Trophoblast cell (in vitro differentiated cells and primary cell): ENCODE data around the gene FKTN.

ENCODE experiments used
- DNase-seq, 2 donors: peaks; one replicate each; pipeline ENCODE4 v3.0.0-alpha.2; 2016
- H2AFZ ChIP-seq: 2 replicates; pipeline ENCODE4 v1.6.1; 2013; ENCODE audit warnings: low read length, moderate library complexity, mild to moderate bottlenecking; ENCODE audit not compliant: insufficient read depth, poor library complexity
- H2AK5ac ChIP-seq: 2 replicates; pipeline ENCODE4 v1.6.1; 2013; ENCODE audit warnings: mild to moderate bottlenecking, low read length
- H2BK120ac ChIP-seq: 2 replicates; pipeline ENCODE4 v1.6.1; 2013; ENCODE audit warnings: low read length, mild to moderate bottlenecking, moderate library complexity; ENCODE audit not compliant: insufficient read depth, poor library complexity
- H2BK12ac ChIP-seq: 2 replicates; pipeline ENCODE4 v1.6.1; 2013; ENCODE audit warnings: mild to moderate bottlenecking, low read length, moderate library complexity
- H2BK5ac ChIP-seq: 2 replicates; pipeline ENCODE4 v1.6.1; 2013; ENCODE audit warnings: low read length, low read depth, moderate library complexity, mild to moderate bottlenecking; ENCODE audit not compliant: poor library complexity
- H3K14ac ChIP-seq: 2 replicates; pipeline ENCODE4 v1.6.1; 2013; ENCODE audit warnings: mild to moderate bottlenecking, low read length
- H3K18ac ChIP-seq: 2 replicates; pipeline ENCODE4 v1.6.1; 2013; ENCODE audit warnings: mild to moderate bottlenecking, low read length
- H3K23ac ChIP-seq: 2 replicates; pipeline ENCODE4 v1.6.1; 2013; ENCODE audit warnings: low read length
- H3K27ac ChIP-seq: 2 replicates; pipeline ENCODE4 v1.5.1; 2013; ENCODE audit warnings: low read depth, mild to moderate bottlenecking, inconsistent platforms, low read length, moderate library complexity
- H3K27me3 ChIP-seq: 2 replicates; pipeline ENCODE4 v1.6.1; 2013; ENCODE audit warnings: inconsistent platforms, mild to moderate bottlenecking, low read length, moderate library complexity; ENCODE audit not compliant: insufficient read depth
- H3K36me3 ChIP-seq, 2 experiments: 1 replicate in 1 of 2; 2 replicates in 1 of 2; pipeline ENCODE4 v1.6.1; 2013; ENCODE audit warnings: low read length in 2 of 2, mild to moderate bottlenecking in 2 of 2, moderate library complexity in 1 of 2; ENCODE audit not compliant: insufficient read depth in 2 of 2, control insufficient read depth in 1 of 2
- H3K4ac ChIP-seq: 2 replicates; pipeline ENCODE4 v1.6.1; 2013; ENCODE audit warnings: low read depth, mild to moderate bottlenecking, low read length, moderate library complexity
- H3K4me1 ChIP-seq, 2 experiments: 1 replicate in 1 of 2; 2 replicates in 1 of 2; pipeline ENCODE4 v1.6.1; 2013; ENCODE audit warnings: low read length in 2 of 2, mild to moderate bottlenecking in 2 of 2, moderate library complexity in 1 of 2; ENCODE audit not compliant: insufficient read depth in 2 of 2, control insufficient read depth in 1 of 2
- H3K4me2 ChIP-seq: 2 replicates; pipeline ENCODE4 v1.6.1; 2013; ENCODE audit warnings: inconsistent platforms, mild to moderate bottlenecking, low read length, moderate library complexity
- H3K4me3 ChIP-seq: 2 replicates; pipeline ENCODE4 v1.5.1; 2013; ENCODE audit warnings: mild to moderate bottlenecking, low read depth, low read length, inconsistent platforms
- H3K79me1 ChIP-seq: one replicate; pipeline ENCODE4 v1.6.1; 2013; ENCODE audit warnings: low read length
- H3K79me2 ChIP-seq: 2 replicates; pipeline ENCODE4 v1.6.1; 2013; ENCODE audit warnings: low read length, mild to moderate bottlenecking; ENCODE audit not compliant: control insufficient read depth, insufficient read depth, poor library complexity
- H3K9ac ChIP-seq: 2 replicates; pipeline ENCODE4 v1.6.1; 2013; ENCODE audit warnings: mild to moderate bottlenecking, low read length
- H3K9me3 ChIP-seq: 2 replicates; pipeline ENCODE4 v1.6.1; 2013; ENCODE audit warnings: low read depth, mild to moderate bottlenecking, control low read depth, inconsistent platforms, low read length; ENCODE audit not compliant: insufficient read depth
- H4K12ac ChIP-seq: 2 replicates; pipeline ENCODE4 v1.6.1; 2013; ENCODE audit warnings: low read depth, mild to moderate bottlenecking, low read length, moderate library complexity
- H4K8ac ChIP-seq: 2 replicates; pipeline ENCODE4 v1.6.1; 2013; ENCODE audit warnings: low read depth, mild to moderate bottlenecking, low read length, moderate library complexity
- H4K91ac ChIP-seq: one replicate; pipeline ENCODE4 v1.6.1; 2013; ENCODE audit warnings: low read depth, mild to moderate bottlenecking, low read length, moderate library complexity
- WGBS: extraction: QIAGEN DNeasy Blood & Tissue Kit; methylation state at CpG from one replicate; pipeline ENCODE4 v1.1.7; 2013; ENCODE audit warnings: missing lambda C conversion rate; ENCODE audit not compliant: insufficient read length, insufficient coverage; ENCODE audit errors: extremely low coverage; 5-methylcytosine and 5-hydroxymethylcytosine counted together

FKTN gene

GRCh38 chr9:105632807-105633206 lies 74.9 kb downstream of the FKTN start:
- Histone ChIP-seq H4K91ac (no peak overlapping the region), H3K14ac (no peak overlapping the region), H3K79me1 (no peaks in the 10 kb centered on the region), H3K36me3 (no peaks in the 10 kb centered on the region), H4K12ac (no peak overlapping the region), H3K4me2 (no peak overlapping the region), H2AFZ (no peak overlapping the region), H3K23ac (no peak overlapping the region), H3K79me2 (no peaks in the 10 kb centered on the region), H2AK5ac (no peak overlapping the region), H3K27me3 (no peaks in the 10 kb centered on the region), H3K18ac (no peak overlapping the region), H4K8ac (no peak overlapping the region), H3K9me3 (no peaks in the 10 kb centered on the region), H2BK12ac (no peak overlapping the region), H3K4me1 (no peaks in the 10 kb centered on the region), H2BK120ac (no peak overlapping the region), H3K9ac (no peak overlapping the region), H3K27ac (no peak overlapping the region), H3K4me3 (no peak overlapping the region), H3K4ac (no peak overlapping the region), H2BK5ac (no peak overlapping the region)
- DNase-seq, result no peak
- WGBS, result no CpG with 5 or more reads among the region's 1 CpG

- no peak overlapping the region for H3K23ac ChIP-seq
- no peak overlapping the region for H3K9ac ChIP-seq
- DNase-seq, result peak; percentile 12 to 59
- H3K27ac ChIP-seq, result no peak overlapping the region
- no peak overlapping the region for H3K4me2 ChIP-seq
- no peak overlapping the region for H3K14ac ChIP-seq
- no peak overlapping the region for H2AK5ac ChIP-seq
- no peak overlapping the region for H4K8ac ChIP-seq
- H2BK5ac ChIP-seq, result no peak overlapping the region
- H2AFZ ChIP-seq, result no peak overlapping the region
- H4K91ac ChIP-seq, result no peak overlapping the region
- H3K4me1 ChIP-seq, result no peaks in the 10 kb centered on the region
- no CpG with 5 or more reads among the region's 3 CpGs for WGBS
- no peak overlapping the region for H3K4me3 ChIP-seq
- H3K36me3 ChIP-seq, result no peaks in the 10 kb centered on the region
- no peaks in the 10 kb centered on the region for H3K27me3 ChIP-seq
- H2BK120ac ChIP-seq, result no peak overlapping the region
- no peak overlapping the region for H3K18ac ChIP-seq
- H3K4ac ChIP-seq, result no peak overlapping the region
- no peaks in the 10 kb centered on the region for H3K79me1 ChIP-seq
- H2BK12ac ChIP-seq, result no peak overlapping the region
- no peaks in the 10 kb centered on the region for H3K79me2 ChIP-seq
- H4K12ac ChIP-seq, result no peak overlapping the region
- H3K9me3 ChIP-seq, result no peaks in the 10 kb centered on the region
These were observed 75.5 kb downstream of the FKTN start for GRCh38 chr9:105633411-105633810.

GRCh38 chr9:105636331-105636730 lies 78.4 kb downstream of the FKTN start:
- H2BK12ac ChIP-seq, result no peak overlapping the region
- no peak overlapping the region for H3K4ac ChIP-seq
- no peak overlapping the region for H3K27ac ChIP-seq
- no peaks in the 10 kb centered on the region for H3K79me1 ChIP-seq
- H3K27me3 ChIP-seq, result no peaks in the 10 kb centered on the region
- H3K14ac ChIP-seq, result no peak overlapping the region
- H3K36me3 ChIP-seq, result no peaks in the 10 kb centered on the region
- H2AFZ ChIP-seq, result no peak overlapping the region
- no peak overlapping the region for H3K18ac ChIP-seq
- no peak overlapping the region for H3K4me2 ChIP-seq
- no peak for DNase-seq
- no peaks in the 10 kb centered on the region for H3K9me3 ChIP-seq
- no peak overlapping the region for H2AK5ac ChIP-seq
- no peak overlapping the region for H3K9ac ChIP-seq
- H3K23ac ChIP-seq, result no peak overlapping the region
- H4K8ac ChIP-seq, result no peak overlapping the region
- no peaks in the 10 kb centered on the region for H3K4me1 ChIP-seq
- no peaks in the 10 kb centered on the region for H3K79me2 ChIP-seq
- H2BK5ac ChIP-seq, result no peak overlapping the region
- no CpG with 5 or more reads among the region's 1 CpG for WGBS
- H4K91ac ChIP-seq, result no peak overlapping the region
- no peak overlapping the region for H3K4me3 ChIP-seq
- no peak overlapping the region for H4K12ac ChIP-seq
- H2BK120ac ChIP-seq, result no peak overlapping the region

- Histone ChIP-seq H2BK12ac (no peak overlapping the region), H3K79me1 (no peaks in the 10 kb centered on the region), H3K18ac (no peak overlapping the region), H3K14ac (no peak overlapping the region), H2AFZ (no peak overlapping the region), H4K12ac (no peak overlapping the region), H3K36me3 (no peaks in the 10 kb centered on the region), H3K4me2 (no peak overlapping the region), H3K23ac (no peak overlapping the region), H3K9ac (no peak overlapping the region), H3K4ac (no peak overlapping the region), H3K79me2 (no peaks in the 10 kb centered on the region), H3K27ac (no peak overlapping the region), H2AK5ac (no peak overlapping the region), H4K91ac (no peak overlapping the region), H2BK5ac (no peak overlapping the region), H2BK120ac (no peak overlapping the region), H3K4me1 (no peaks in the 10 kb centered on the region), H3K9me3 (no peaks in the 10 kb centered on the region), H3K27me3 (no peaks in the 10 kb centered on the region), H4K8ac (no peak overlapping the region), H3K4me3 (no peak overlapping the region)
- DNase-seq, result no peak
- WGBS, result no CpG with 5 or more reads among the region's 4 CpGs
These were observed 80.0 kb downstream of the FKTN start for GRCh38 chr9:105637787-105638395.
